Liver (tissue), 9 donors: ENCODE measurements around the gene PRR5L. TPM values are rescaled to one million over a fixed set of nuclear protein-coding genes. Genes with fewer than 3 reads are reported as not detected.

ENCODE experiments used
- DNase-seq: peaks from one replicate; pipeline ENCODE4 v3.0.0-alpha.2; 2017; ENCODE audit warnings: low spot score
- H3K27ac ChIP-seq, 2 donors: one replicate each; pipeline ENCODE4 v1.7.0; 2013; ENCODE audit warnings: inconsistent platforms in 2 of 2, low read length in 2 of 2, control low read depth in 1 of 2, low read depth in 1 of 2, mild to moderate bottlenecking in 1 of 2
- H3K27me3 ChIP-seq, 4 donors: one replicate each; pipeline versions ENCODE4 v1.6.1 to v1.7.0; 2013; ENCODE audit warnings: low read length in 3 of 4, inconsistent platforms in 1 of 4, mild to moderate bottlenecking in 1 of 4, moderate library complexity in 1 of 4; ENCODE audit not compliant: control insufficient read depth in 4 of 4, insufficient read depth in 4 of 4
- H3K36me3 ChIP-seq, 4 donors: one replicate each; pipeline versions ENCODE4 v1.6.1 to v1.7.0; 2013; ENCODE audit warnings: low read length in 3 of 4, mild to moderate bottlenecking in 3 of 4, low read depth in 1 of 4, moderate library complexity in 1 of 4; ENCODE audit not compliant: control insufficient read depth in 4 of 4, insufficient read depth in 3 of 4
- H3K4me1 ChIP-seq, 4 donors: one replicate each; pipeline versions ENCODE4 v1.6.1 to v1.7.0; 2013; ENCODE audit warnings: low read length in 3 of 4, mild to moderate bottlenecking in 3 of 4, moderate library complexity in 1 of 4; ENCODE audit not compliant: control insufficient read depth in 4 of 4, insufficient read depth in 4 of 4
- H3K4me3 ChIP-seq, 3 donors: one replicate each; pipeline versions ENCODE4 v1.6.1 to v1.7.0; 2013; ENCODE audit warnings: low read length in 3 of 3, control low read depth in 1 of 3, low read depth in 1 of 3, mild to moderate bottlenecking in 1 of 3
- H3K9ac ChIP-seq, 2 donors: one replicate each; pipeline ENCODE4 v1.7.0; 2013; ENCODE audit warnings: low read length in 2 of 2, mild to moderate bottlenecking in 2 of 2, moderate library complexity in 2 of 2, control low read depth in 1 of 2, low read depth in 1 of 2
- H3K9me3 ChIP-seq, 4 donors: one replicate each; pipeline versions ENCODE4 v1.6.1 to v1.7.0; 2013; ENCODE audit warnings: low read length in 3 of 4; ENCODE audit not compliant: control insufficient read depth in 4 of 4
- ATF3 ChIP-seq: IDR thresholded peaks from 2 replicates; pipeline ENCODE4 v1.6.1; 2016; ENCODE audit warnings: antibody characterized with exemption
- CTCF ChIP-seq: fragments of 150-350 bp; IDR thresholded peaks from 2 replicates; pipeline ENCODE4 v1.5.1; 2017; ENCODE audit warnings: improper control_type of control experiment, low read depth, low read length; ENCODE audit not compliant: missing input control
- EGR1 ChIP-seq, 2 donors: IDR thresholded peaks; 2 replicates each; pipeline ENCODE4 v1.6.1; 2016 to 2018; ENCODE audit warnings: antibody characterized with exemption in 2 of 2, low read depth in 2 of 2
- FOXA1 ChIP-seq: IDR thresholded peaks from 2 replicates; pipeline ENCODE4 v1.6.1; 2016; ENCODE audit warnings: antibody characterized with exemption
- FOXA2 ChIP-seq: IDR thresholded peaks from 2 replicates; pipeline ENCODE4 v1.6.1; 2016; ENCODE audit warnings: antibody characterized with exemption
- GABPA ChIP-seq, 2 donors: IDR thresholded peaks in 1 of 2; conservative IDR thresholded peaks in 1 of 2; 2 replicates each; pipeline ENCODE4 v1.6.1; 2016; ENCODE audit warnings: antibody characterized with exemption in 2 of 2, mild to moderate bottlenecking in 1 of 2, moderate library complexity in 1 of 2
- HNF4A ChIP-seq, 2 donors: conservative IDR thresholded peaks; 2 replicates each; pipeline ENCODE4 v1.6.1; 2016; ENCODE audit warnings: antibody characterized with exemption in 2 of 2, mild to moderate bottlenecking in 2 of 2
- HNF4G ChIP-seq: IDR thresholded peaks from 2 replicates; pipeline ENCODE4 v1.6.1; 2016; ENCODE audit warnings: antibody characterized with exemption
- JUND ChIP-seq, 2 donors: IDR thresholded peaks; 2 replicates each; pipeline ENCODE4 v1.6.1; 2016; ENCODE audit warnings: antibody characterized with exemption in 2 of 2
- MAX ChIP-seq: IDR thresholded peaks from 2 replicates; pipeline ENCODE4 v1.6.1; 2016; ENCODE audit warnings: antibody characterized with exemption
- NR2F2 ChIP-seq: IDR thresholded peaks from 2 replicates; pipeline ENCODE4 v1.6.1; 2016; ENCODE audit warnings: antibody characterized with exemption
- RAD21 ChIP-seq, 2 donors: IDR thresholded peaks; 2 replicates each; pipeline ENCODE4 v1.6.1; 2016; ENCODE audit warnings: antibody characterized with exemption in 2 of 2, mild to moderate bottlenecking in 2 of 2
- REST ChIP-seq: IDR thresholded peaks from 2 replicates; pipeline ENCODE4 v1.6.1; 2016; ENCODE audit warnings: antibody characterized with exemption, mild to moderate bottlenecking
- RXRA ChIP-seq, 2 donors: IDR thresholded peaks; 2 replicates each; pipeline ENCODE4 v1.6.1; 2017 to 2018; ENCODE audit warnings: antibody characterized with exemption in 2 of 2, mild to moderate bottlenecking in 1 of 2
- SP1 ChIP-seq: IDR thresholded peaks from 2 replicates; pipeline ENCODE4 v1.6.1; 2018; ENCODE audit warnings: antibody characterized with exemption, mild to moderate bottlenecking
- TAF1 ChIP-seq: conservative IDR thresholded peaks from 2 replicates; pipeline ENCODE4 v1.6.1; 2016; ENCODE audit warnings: antibody characterized with exemption, mild to moderate bottlenecking
- YY1 ChIP-seq: IDR thresholded peaks from 2 replicates; pipeline ENCODE4 v1.6.1; 2016; ENCODE audit warnings: antibody characterized with exemption, mild to moderate bottlenecking
- ZBTB33 ChIP-seq: IDR thresholded peaks from 2 replicates; pipeline ENCODE4 v1.6.1; 2016; ENCODE audit warnings: antibody characterized with exemption
- WGBS: extraction: QIAGEN DNeasy Blood & Tissue Kit; methylation state at CpG from one replicate; pipeline ENCODE4 v1.1.7; 2013; 5-methylcytosine and 5-hydroxymethylcytosine counted together
- polyA plus RNA-seq, 2 donors: library from polyadenylated mRNA; stranded (reverse) in 1 of 2; unstranded in 1 of 2; fragments of 200-250 nt in 1 of 2; fragments of >200 nt in 1 of 2; fragmentation: Nextera tagmentation in 1 of 2; extraction: Ambion mirVana in 1 of 2; gene quantifications; one replicate each; pipeline versions ENCODE4 v1.2.1 to v1.2.3, GENCODE V29; 2013 to 2015
- total RNA-seq, 2 donors: library from RNA; depleted of rRNA; stranded (reverse); fragments of >200 nt; gene quantifications; one replicate each; pipeline ENCODE4 v1.2.3, GENCODE V29; 2014
- donor health status: healthy.
- donor health status: healthy.
- donor health status: healthy.
- donor health status: healthy.
- donor health status: healthy.

PRR5L gene
- total and polyA plus RNA-seq, 4 donors: 1.2 to 8.5 (median 4.5) TPM

GRCh38 chr11:36394056-36394455 is 98.0 kb downstream of the PRR5L start:
- TF ChIP-seq JUND (IDR thresholded peaks at IDR 0.05) (no peak), TAF1 (no peak), ZBTB33 (no peak), REST (no peak), ATF3 (no peak), HNF4G (no peak), FOXA1 (no peak), EGR1 (IDR thresholded peaks at IDR 0.05; ENCODE audit: low read depth in 2 of 2) (no peak), HNF4A (conservative IDR thresholded peaks at IDR 0.05) (no peak), SP1 (no peak), NR2F2 (no peak), FOXA2 (no peak), MAX (no peak), RXRA (IDR thresholded peaks at IDR 0.05) (no peak), GABPA (IDR thresholded peaks at IDR 0.05 in 1 of 2, conservative IDR thresholded peaks at IDR 0.05 in 1 of 2) (no peak), CTCF (no peak), RAD21 (IDR thresholded peaks at IDR 0.05) (no peak), YY1 (no peak)
- Histone ChIP-seq H3K9ac (no peak overlapping the region), H3K4me1 (no peaks in the 10 kb centered on the region), H3K4me3 (no peak overlapping the region), H3K27me3 (no peaks in the 10 kb centered on the region), H3K36me3 (no peaks in the 10 kb centered on the region), H3K9me3 (no peaks in the 10 kb centered on the region), H3K27ac (no peak overlapping the region)
- DNase-seq: no peak
- WGBS: 75% methylated on average over 2 of the region's 2 CpGs

- Histone ChIP-seq H3K4me3 (no peak overlapping the region), H3K36me3 (no peaks in the 10 kb centered on the region), H3K27me3 (no peaks in the 10 kb centered on the region), H3K27ac (no peak overlapping the region), H3K9me3 (no peaks in the 10 kb centered on the region), H3K9ac (no peak overlapping the region), H3K4me1 (no peaks in the 10 kb centered on the region)
- 96% methylated on average over 3 of the region's 3 CpGs for WGBS
- DNase-seq: no peak
- TF ChIP-seq RXRA (IDR thresholded peaks at IDR 0.05): no peak
- TF ChIP-seq NR2F2: no peak
- no peak for TF ChIP-seq FOXA2
- no peak for TF ChIP-seq REST
- TF ChIP-seq MAX: no peak
- no peak for TF ChIP-seq SP1
- no peak for TF ChIP-seq YY1
- TF ChIP-seq RAD21 (IDR thresholded peaks at IDR 0.05): no peak
- no peak for TF ChIP-seq HNF4A (conservative IDR thresholded peaks at IDR 0.05)
- TF ChIP-seq EGR1 (IDR thresholded peaks at IDR 0.05; ENCODE audit: low read depth in 2 of 2): no peak
- TF ChIP-seq TAF1: no peak
- no peak for TF ChIP-seq GABPA (IDR thresholded peaks at IDR 0.05 in 1 of 2, conservative IDR thresholded peaks at IDR 0.05 in 1 of 2)
- TF ChIP-seq ATF3: no peak
- TF ChIP-seq JUND (IDR thresholded peaks at IDR 0.05): no peak
- TF ChIP-seq HNF4G: no peak
Measured at GRCh38 chr11:36394926-36395325, 98.8 kb downstream of the PRR5L start.
